ENCODE results near the gene ADAMTS6.

The ADAMTS6 gene

DNA sequence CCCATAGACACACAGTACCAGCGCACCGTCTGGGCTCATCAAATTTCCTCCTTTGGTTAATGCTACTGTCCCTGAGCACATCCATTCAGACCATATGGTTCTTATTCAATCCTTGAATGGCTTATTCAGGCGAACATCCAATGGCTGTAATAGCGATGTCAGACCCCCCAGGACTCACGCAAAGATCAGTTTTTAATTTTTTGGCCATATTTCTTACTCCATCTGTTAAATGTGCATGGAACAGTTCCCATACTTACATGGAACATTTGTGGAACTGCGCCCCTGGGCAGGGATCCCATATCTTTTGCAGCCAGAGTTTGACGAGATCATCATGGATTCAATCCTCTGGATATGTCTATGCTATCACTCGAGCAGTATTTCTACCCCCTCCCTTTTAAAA, 213.2 kb downstream of the ADAMTS6 start:
- DNase-seq: no peak

DNA sequence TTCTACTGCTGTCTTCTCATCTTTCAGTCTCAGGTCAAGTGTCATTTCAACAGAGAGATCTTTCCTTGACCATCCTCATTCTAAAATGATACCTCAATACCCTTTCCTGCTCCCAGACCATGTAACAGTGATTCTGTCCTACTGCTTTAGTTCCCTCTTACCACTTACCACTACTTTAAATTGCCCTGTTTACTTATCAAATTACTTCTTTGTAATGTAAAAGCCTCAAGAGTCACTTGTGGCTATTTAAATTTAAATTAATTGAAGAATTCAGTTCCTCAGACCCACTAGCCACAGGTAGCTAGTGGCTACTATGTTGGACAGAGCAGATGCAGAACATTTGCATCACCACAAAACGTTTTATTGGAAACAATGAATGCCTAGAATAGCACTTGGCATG, 217.3 kb downstream of the ADAMTS6 start:
- DNase-seq: no peak

DNA sequence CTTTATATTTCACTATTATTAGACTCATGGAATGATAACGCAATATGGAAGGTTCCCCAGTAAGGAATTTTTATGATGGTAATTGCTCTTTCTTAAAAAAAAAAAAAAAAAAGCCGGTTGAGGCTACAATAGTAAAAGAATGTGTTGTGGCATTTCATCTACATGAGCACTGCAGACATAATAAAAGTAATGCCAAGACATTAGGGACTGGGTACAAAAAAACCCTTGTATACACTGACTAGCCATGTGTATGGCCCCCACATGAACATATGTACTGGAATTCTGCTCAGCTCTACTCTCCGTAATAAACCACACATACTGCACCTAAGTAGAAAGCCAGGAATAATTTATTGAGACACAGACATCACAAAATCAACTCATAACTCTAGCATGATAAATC, 218.4 kb downstream of the ADAMTS6 start:
- DNase-seq: no peak

DNA sequence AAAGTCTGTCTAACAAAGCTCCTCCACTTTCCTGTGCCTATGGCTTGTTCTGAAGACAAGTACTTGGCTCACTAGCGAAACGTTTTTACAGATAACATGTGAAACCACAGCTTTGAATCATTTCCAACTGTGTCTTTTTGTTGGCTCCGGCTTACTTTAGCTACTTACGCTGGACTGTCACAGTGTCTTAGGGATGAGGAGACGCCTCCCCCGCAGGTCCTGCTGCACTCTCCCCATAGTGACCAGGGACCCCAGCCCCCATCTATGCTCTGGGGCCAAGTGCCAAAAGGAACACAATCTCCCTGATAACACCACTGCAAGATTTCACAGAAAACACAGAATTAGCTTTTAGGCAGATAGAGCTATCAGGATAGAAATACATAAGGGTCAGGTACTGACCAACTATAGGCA, 219.1 kb downstream of the ADAMTS6 start:
- DNase-seq: no peak

DNA sequence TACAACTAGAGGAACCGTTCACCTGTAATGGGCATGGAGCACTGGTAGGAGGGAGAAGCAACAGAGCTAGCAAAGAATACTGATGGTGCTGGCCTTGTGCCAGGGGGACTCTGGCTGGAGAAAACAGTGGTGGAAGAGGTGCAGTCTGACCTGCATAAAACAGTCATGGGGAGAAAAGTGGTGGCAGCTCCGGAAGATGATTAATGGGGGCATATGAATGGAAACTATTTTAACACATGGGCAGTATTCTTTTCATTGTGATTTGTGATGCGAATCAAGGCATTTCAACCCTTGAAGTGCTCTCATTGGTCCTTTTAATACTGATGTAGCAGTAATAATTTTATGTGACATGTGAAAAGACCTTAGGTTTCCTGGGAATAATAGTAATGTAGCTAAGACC, 219.6 kb downstream of the ADAMTS6 start:
- no peak for DNase-seq

DNA sequence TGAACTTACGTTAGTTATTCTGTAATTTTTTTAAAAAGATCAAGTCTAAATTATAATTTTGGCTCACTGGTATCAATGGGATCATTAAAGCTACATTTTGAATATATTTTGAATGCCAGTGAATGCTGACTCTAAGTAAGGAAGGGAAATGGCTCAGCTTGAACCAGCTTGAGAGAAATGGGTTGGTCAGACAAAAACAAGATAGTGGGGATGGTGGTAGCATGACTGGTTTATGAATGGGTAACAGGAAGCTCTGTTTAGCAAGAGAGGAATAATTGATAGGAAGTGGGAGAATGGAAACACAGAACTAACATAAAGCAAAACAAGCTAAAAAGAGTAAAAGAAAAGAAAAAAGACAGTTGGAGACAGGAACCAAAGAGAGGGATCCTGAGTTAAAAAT, 220.2 kb downstream of the ADAMTS6 start:
- DNase-seq: no peak

DNA sequence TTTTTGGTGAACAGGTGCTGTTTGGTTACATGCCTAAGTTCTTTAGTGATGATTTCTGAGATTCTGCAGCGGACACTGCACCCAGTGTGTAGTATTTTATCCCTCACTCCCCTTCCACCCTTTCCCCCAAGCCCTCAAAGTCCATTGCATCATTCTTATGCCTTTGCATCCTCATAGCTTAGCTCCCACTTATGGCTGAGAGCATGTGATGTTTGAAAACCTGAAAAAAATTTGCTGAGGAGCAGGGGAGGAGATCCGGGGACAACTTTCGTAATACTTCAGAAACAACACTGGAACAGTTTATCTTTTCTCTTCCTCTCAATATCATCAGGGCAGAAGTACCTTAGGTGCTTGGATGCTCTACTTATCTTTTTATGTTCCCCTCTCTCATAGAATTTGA, 226.4 kb downstream of the ADAMTS6 start:
- no peak for DNase-seq

DNA sequence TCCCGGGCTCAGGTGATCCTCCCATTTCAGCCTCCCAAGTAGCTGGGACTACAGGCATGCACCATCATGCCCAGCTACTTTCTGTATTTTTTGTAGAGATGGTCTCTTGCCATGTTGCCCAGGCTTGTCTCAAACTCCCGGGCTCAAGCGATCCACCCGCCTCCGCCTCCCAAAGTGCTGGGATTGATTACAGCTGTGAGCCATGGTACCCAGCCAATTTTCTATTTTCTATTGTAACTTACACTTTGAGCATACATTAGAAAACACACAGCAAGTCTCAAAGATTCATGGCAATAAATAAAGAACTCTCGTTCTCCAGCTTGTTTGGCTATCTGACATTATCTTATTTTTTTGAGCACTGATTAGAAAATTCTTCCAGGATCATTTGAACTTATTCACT, 228.7 kb downstream of the ADAMTS6 start:
- no peak for DNase-seq

DNA sequence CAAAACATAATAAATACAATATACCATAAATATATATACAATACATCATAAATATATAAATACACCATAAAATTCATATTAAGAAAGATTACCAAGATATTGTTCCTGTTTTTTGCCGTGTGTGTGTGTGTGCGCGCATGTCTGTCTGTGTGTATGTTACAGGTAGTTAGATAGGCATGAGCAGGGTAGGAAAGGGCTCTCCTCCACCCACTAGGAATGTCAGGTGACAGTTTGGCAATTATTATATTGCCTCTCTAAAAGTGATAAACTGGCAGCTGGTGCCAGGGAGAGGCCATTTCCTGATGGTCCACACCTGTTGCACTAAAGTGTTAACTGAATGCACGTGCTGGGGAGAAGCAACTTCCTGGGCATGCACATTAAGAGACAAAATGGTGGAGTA, 232.8 kb downstream of the ADAMTS6 start:
- DNase-seq: no peak

DNA sequence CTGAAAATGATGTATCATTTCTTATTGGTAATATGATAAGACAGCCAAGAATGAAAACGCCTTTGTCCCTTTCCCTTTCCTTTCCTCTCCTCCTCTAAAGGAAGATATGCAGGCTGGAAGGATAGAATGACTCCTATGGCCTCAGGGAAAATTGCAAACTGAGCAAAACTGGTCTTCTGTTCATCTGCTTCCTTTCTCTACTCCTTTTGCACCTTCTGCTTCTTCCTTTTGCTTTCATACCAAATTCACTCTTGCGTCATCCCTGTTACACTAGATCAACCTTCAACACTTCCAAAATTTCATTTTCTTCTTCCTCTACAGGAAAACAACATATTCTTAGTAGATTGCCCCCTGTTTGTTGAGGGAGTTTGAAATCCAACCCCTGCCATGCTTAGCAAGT, 234.1 kb downstream of the ADAMTS6 start:
- DNase-seq: no peak

DNA sequence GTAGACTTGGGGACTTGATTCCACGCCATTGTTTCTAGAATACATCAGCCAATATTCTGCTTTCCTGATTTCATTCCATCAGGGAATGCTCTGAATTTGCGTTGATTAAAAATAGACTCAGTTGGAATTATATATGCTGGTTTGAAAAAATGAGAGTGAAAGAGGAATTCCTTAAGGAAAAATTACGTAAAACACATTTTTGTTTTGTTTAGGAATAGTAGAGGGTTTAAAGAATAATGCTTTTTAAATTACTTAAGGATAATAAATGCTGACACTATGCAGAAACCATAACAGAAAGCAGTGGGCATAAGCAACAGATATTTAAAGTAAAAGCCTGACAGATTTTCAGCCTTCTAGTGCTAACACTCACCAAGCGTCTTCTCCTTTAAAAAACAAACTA, 235.0 kb downstream of the ADAMTS6 start:
- no peak for DNase-seq

DNA sequence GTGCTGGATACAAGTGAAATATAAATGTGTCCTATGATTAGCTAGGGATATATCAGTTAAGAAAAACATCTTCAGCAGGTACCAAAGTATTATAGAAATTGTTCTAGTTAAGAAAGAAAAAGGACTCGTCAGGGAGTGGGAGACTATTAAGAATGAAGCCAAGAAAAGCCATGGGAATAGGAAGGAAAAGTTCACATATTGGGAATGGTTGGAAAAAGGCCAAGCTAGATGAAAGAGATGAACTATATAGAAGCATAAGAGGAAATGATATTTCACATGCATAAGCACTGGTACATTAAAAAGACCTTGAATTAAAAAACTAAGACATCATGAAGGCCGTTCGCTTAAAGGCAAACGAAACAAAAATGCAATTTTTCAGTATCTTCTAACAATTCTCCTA, 237.7 kb downstream of the ADAMTS6 start:
- no peak for DNase-seq

DNA sequence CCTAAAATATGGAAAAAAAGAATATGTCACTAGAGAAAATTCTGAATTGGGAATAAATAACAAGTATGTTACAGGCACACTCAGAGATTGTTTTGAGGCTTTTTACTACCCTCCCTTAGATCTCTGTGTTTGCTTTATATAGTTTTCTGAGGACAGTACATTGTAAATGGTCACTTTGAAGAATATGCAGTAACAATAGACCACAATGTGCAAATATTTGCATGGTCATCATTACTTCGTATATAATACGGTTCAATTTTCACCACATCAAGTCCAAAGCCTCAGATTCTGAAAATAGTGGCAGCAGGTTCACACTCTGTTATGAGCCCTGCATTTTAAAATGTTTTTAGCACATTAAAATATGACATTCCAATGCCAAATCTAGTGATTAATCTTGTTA, 238.6 kb downstream of the ADAMTS6 start:
- no peak for DNase-seq

DNA sequence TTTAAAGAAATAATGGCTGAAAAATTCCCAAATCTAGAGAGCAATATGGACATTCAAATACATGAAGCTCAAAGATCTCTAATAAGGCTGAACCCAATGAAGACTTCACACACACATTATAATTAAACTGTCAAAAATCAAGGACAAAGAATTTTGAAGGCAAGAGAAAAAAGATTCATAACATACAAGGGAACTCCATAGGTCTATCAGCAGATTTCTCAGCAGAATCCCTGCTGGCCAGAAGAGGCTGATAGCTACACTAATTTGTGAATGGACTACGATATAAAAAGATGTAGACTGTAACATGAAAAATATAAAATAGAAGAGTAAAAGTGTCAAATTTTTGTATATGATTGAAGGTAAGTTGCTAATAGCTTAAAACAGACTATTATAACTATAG, 251.9 kb downstream of the ADAMTS6 start:
- no peak for DNase-seq

DNA sequence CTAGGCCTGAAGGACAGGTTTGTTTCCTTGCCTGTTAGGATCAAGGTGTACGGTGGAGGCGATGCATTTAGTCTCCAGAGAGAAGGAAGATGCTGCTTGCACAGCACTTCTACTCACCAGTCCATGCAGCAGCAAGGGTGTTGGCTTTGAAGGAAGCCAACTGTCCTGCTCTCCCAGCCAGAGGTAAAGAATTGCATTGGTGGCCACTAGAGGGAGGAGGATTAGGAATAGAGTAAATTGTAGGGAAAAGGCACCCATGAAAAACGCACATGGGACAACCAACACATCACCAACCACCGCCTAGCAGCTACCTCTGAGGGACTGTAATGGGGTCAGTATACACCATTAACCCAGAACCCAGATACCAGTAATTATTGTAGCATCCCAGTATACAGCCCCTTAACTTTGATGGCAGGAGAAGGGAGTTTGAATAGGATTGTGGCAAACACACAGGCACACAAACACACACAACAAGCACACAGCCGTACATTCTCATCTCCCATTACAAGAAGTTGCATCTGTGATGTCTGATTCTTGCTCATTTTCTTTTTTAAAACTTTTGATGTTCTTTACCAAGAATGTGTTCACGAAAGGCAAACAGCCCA, 267.7 kb downstream of the ADAMTS6 start:
- DNase-seq: no peak

DNA sequence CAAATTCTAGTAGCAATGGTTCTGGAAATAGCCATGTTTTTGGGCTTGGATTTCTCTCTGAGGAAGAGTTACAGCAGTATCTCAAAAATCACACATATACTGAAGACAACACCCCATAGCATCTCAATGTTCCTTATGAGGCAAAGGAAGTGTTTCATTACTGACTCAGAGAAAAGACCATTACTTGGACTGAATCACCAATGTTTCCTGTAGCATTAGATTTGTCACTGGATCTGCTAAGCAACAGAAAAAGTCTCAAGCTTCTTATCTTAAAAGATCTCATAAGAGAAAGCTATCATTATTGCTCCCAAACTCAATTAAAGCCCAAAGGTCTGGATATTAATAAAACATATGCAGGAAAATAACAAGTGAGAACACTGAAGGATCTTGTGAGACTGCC, 272.4 kb downstream of the ADAMTS6 start:
- no peak for DNase-seq

DNA sequence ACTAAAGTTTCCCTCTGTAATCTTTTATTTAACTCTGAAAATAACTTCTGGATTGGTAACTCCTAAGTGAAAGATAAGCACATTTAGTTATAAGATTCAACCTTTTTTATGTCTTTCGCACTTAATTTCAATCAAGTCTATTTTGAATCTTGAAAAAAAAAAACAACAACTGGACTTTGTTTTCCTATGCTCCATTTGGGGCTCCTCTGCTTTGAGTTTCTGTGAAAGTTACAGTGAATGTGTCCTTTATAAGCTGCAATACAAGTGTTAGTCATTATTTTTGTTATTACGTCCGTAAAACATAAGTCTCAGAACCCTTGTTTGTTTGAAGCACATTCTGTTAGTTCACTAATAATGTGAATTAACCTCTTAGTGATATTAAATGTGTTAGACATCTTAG, 276.8 kb downstream of the ADAMTS6 start:
- DNase-seq: no peak

DNA sequence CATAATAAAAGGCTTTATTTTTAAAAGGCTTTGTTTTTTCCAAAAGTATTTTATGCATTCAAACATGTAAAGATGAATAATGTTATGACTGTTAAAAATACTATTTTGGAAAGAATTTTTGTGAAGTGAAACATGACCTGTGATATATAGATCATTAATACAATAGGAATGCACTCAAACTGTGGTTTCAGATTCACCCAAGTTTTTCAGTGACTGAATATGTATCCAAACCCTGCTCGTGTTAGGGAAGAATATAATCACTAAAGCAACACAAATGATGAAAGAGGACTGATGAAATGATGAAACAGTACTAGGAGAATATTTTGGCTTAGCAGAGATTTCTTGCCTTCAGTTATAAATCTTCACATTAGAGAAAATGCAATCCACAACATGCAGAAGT, 278.0 kb downstream of the ADAMTS6 start:
- DNase-seq: no peak

DNA sequence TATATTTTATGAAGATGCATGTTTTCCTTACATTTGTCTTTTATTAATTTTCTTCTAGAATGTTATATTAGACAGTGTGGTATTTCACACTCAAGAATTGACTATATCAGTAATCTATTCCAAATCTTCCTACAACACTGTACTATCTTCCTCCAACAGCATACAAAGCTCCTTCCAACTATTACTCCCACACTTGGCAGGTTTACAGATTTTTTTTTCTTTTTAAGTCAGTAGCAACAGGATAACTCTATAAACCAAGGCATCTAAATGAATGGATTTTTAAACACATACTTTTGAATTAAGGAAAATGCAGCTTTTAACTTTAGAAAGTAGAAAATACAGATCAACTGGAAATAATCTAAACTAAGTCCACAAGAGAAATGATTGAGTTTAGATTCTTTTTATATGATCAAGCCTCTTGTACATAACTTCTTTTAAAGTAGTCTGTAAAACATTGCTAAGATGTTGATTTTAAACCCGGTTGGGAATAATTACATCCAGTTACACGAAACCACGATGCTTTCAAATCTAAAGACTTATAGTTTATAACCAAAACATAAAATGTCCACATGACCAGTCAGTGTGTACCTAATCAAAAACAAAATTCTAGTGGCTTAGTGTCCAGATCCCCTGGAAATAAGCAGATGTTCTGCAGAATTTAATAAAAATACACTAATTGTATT, 281.6 kb downstream of the ADAMTS6 start:
- no peak for DNase-seq

DNA sequence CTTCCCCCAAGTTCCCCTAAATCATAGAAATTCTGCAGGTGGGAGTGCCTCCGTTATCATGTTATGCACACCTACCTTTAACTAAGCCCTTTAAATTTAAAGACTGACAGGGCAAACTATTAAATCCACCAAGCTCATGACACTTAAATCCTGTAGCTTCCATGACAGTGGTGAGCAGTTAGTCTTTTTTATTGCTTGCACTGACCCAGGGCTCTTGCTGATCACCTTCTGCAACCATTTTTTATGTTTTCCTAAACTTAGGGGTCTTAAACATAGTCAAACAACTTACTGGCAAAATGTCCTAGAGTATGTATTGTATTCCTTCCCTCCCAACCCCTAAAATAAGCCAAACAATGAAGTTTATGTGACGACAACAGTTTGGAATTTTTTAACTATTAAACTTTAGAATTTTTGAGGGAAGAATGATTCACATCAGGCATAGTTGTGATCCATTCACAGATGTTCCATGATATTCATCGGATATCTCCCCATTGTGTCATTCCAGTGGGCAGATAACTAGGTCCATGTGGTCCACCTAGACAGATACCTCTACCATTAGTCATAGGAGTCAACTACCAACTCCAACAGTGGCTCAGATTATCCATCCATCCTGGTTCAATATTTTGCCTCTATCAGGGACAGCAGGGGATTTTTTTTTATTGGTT, 283.1 kb downstream of the ADAMTS6 start:
- no peak for DNase-seq

DNA sequence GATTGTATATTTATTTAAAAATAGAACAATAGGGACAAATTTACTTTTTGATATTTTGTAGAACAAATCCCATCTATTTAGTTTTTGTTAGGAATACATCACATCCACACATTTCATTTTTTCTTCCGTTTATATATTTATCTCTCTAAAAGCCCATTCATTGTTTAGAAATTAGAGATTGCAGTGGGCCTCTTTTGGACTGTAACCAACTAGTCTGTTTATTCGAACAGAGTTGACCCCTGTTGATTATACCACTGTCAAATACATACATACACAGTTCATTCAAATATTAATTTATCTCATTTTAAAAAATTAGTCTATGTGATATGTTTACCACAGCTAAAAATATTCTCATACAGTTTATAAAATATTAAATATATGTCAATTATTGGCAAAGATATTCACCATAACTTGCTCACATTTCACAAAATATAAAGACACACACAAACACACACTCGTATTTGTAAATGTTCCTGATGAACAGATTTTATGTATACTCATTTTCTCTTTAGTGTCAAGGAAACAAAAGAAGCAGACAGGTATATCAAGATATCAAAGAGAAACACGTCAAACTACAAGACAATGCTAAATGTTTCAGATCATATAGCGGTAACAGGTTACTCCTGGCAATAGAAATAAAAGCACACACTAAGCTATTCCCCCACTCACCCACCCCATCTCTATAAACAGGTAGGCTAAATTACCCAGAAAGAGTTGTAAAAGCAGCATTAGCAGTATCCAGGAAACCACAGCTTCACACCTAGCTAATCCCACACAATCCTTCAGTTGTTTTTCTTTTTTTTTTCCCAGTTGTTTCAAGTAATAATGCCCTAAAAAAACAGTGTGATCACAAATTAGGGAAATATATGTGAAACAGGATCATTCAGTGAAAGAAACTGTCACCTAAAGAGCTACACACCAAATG, 283.9 kb downstream of the ADAMTS6 start:
- no peak for DNase-seq

DNA sequence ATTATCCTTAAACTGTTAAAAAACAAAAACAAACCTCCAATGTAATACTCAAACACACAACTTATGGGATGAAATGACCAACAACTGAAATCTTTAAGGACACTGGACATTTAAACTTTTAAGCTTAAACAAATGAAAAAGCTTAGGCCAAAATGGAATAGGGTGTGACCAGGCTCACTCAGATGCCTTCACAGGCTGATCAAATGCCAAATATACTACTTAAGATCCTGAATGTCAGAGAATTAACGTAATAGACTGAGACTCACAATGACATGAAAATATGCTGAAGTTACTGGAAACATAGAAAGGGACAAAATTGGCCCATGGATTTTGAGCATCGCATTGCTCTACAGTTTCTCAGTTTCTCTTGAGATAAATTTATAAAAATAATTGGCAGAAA, 286.8 kb downstream of the ADAMTS6 start:
- DNase-seq: no peak

DNA sequence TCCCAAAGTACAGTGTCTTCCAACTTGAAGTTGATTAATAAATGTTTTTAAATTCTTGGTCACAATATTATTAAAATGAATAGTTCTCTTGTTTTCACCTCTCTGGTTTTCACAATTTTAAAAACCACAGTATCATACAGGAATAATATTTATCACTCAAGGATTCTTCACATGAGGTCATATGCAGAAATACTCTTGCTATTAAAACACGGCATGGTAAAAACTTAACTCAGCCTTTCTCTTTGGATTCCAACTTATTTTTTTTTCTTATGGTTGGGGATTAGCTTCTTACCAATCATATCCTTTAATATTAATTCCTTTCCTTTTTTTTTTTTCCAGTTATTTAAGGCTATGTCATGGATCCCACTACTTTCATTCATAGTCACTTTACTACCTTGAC, 289.4 kb downstream of the ADAMTS6 start:
- DNase-seq: no peak
